ENCODE data around the gene INTS15. TPM values are rescaled to one million over a fixed set of nuclear protein-coding genes. Genes with fewer than 3 reads are reported as not detected.

Gene INTS15
- total RNA-seq, 1 experiment from 2014 or later = 24.3 TPM

DNA sequence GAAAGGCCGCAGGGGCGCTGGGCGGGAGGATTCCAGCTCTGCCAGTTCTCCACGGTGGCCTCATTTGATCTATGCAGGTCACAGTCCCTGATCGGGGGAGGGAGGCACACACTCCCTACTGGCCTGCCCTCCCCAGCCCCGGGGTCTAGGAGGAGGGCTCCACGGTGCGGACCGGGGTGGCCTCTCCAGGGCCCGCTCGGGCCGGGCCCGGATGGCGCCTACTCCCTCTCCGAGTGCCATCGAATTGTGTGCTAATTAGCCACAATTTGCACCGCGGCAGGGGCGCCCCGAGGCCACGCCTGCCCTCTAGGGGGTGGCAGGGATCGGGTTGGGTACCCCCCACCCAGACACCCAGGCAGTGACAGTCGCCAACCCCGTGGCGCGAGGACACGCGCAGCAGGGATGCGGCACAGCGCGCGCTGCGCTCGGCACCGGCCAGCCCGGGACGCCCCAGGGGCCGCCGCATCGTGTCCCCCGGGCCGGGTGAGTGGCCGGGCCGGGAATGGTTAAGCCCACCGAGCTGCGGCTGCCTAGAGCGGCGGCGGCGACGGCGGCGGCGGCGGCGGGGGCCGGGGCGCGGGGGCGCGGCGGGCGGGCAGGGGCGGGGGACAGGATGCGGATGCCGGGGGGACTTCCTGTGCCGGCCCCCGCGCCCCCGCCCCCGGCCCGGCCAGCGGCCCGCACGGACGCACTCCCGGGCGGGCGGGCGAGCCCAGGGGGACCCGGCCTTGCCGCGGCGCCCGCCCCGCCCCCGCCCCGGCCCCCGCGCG lies 25.3 kb downstream of the INTS15 start, which contains the start of gene ZNF853:
Gene ZNF853, plus strand, starts transcription at position 658 of the 770 bp plus-strand sequence. CDS start 565 bp downstream, outside the sequence.
- no peak for ATAC-seq
- Histone ChIP-seq H3K9me3 (ENCODE audit: control insufficient read depth in 1 of 2, insufficient read depth in 1 of 2, low read depth in 1 of 2, low read length in 2 of 2) (no peaks in the 10 kb centered on the region), H3K27ac (ENCODE audit: low read depth, low read length) (no peak within 1 kb of the TSS), H3K4me3 (replicated peaks in 1 of 2; ENCODE audit: low read depth in 1 of 2, low read length in 2 of 2) (no peak within 1 kb of the TSS), H3K27me3 (ENCODE audit: insufficient read depth, low read length) (peaks cover 3% of the 10 kb centered on the region; the same call in 1 of the 2 replicates), H3K9ac (ENCODE audit: low read length) (no peak within 1 kb of the TSS), H4K20me1 (ENCODE audit: insufficient read depth) (no peaks in the 10 kb centered on the region), H3K36me3 (ENCODE audit: control insufficient read depth in 1 of 2, insufficient read depth in 2 of 2, low read length in 2 of 2) (no peaks in the 10 kb centered on the region), H3K4me2 (ENCODE audit: low read length) (no peak within 1 kb of the TSS), H3K4me1 (ENCODE audit: control insufficient read depth in 1 of 2, insufficient read depth in 2 of 2, low read length in 2 of 2) (no peaks in the 10 kb centered on the region), H2AFZ (ENCODE audit: low read depth, low read length, poor library complexity, severe bottlenecking) (no peak within 1 kb of the TSS), H3K9me2 (ENCODE audit: insufficient read depth) (no peaks in the 10 kb centered on the region), H3K79me2 (ENCODE audit: insufficient read depth, low read length) (no peaks in the 10 kb centered on the region)
- ChIA-PET RAD21 (ENCODE audit: low non-redundant PET in 1 of 2, low total read pairs in 2 of 2, uncharacterized antibody in 2 of 2, unreplicated experiment in 2 of 2) (no interaction called here), CTCF (no interaction called here), POLR2A (no interaction called here)
- intact Hi-C loops (cut with micrococcal nuclease) = no loop called here
- TF ChIP-seq, protein P1, sequence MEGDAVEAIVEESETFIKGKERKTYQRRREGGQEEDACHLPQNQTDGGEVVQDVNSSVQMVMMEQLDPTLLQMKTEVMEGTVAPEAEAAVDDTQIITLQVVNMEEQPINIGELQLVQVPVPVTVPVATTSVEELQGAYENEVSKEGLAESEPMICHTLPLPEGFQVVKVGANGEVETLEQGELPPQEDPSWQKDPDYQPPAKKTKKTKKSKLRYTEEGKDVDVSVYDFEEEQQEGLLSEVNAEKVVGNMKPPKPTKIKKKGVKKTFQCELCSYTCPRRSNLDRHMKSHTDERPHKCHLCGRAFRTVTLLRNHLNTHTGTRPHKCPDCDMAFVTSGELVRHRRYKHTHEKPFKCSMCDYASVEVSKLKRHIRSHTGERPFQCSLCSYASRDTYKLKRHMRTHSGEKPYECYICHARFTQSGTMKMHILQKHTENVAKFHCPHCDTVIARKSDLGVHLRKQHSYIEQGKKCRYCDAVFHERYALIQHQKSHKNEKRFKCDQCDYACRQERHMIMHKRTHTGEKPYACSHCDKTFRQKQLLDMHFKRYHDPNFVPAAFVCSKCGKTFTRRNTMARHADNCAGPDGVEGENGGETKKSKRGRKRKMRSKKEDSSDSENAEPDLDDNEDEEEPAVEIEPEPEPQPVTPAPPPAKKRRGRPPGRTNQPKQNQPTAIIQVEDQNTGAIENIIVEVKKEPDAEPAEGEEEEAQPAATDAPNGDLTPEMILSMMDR (IDR thresholded peaks at IDR 0.05 in 2 of 3, conservative IDR thresholded peaks at IDR 0.05 in 1 of 3; ENCODE audit: borderline replicate concordance in 1 of 3, insufficient read depth in 1 of 3, low read depth in 2 of 3, low read length in 2 of 3) = no peak
- TF ChIP-seq CBX3 (IDR thresholded peaks at IDR 0.05; ENCODE audit: low read depth) (no peak), TCF7L2 (IDR thresholded peaks at IDR 0.05; ENCODE audit: borderline replicate concordance, extremely low read depth, insufficient read depth, insufficient read length) (no peak), EGR1 (IDR thresholded peaks at IDR 0.05; ENCODE audit: low read depth) (no peak), FOSL1 (IDR thresholded peaks at IDR 0.05; ENCODE audit: low read depth) (no peak), CEBPB (IDR thresholded peaks at IDR 0.05; ENCODE audit: low read depth) (no peak), ELF1 (IDR thresholded peaks at IDR 0.05; ENCODE audit: borderline replicate concordance, low read depth) (no peak), SIN3A (IDR thresholded peaks at IDR 0.05; ENCODE audit: low read depth) (no peak), SRF (IDR thresholded peaks at IDR 0.05; ENCODE audit: low read depth) (no peak), ZNF274 (IDR thresholded peaks at IDR 0.05; ENCODE audit: low read depth, low read length) (no peak), EZH2phosphoT487 (IDR thresholded peaks at IDR 0.05; ENCODE audit: borderline replicate concordance) (no peak), RAD21 (IDR thresholded peaks at IDR 0.05; ENCODE audit: low read depth) (no peak)
- TF ChIP-seq, protein P2, sequence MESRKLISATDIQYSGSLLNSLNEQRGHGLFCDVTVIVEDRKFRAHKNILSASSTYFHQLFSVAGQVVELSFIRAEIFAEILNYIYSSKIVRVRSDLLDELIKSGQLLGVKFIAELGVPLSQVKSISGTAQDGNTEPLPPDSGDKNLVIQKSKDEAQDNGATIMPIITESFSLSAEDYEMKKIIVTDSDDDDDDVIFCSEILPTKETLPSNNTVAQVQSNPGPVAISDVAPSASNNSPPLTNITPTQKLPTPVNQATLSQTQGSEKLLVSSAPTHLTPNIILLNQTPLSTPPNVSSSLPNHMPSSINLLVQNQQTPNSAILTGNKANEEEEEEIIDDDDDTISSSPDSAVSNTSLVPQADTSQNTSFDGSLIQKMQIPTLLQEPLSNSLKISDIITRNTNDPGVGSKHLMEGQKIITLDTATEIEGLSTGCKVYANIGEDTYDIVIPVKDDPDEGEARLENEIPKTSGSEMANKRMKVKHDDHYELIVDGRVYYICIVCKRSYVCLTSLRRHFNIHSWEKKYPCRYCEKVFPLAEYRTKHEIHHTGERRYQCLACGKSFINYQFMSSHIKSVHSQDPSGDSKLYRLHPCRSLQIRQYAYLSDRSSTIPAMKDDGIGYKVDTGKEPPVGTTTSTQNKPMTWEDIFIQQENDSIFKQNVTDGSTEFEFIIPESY (IDR thresholded peaks at IDR 0.05; ENCODE audit: extremely low read depth, insufficient replicate concordance, low read length) = no peak
- TF ChIP-seq, protein P3, sequence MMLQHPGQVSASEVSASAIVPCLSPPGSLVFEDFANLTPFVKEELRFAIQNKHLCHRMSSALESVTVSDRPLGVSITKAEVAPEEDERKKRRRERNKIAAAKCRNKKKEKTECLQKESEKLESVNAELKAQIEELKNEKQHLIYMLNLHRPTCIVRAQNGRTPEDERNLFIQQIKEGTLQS (IDR thresholded peaks at IDR 0.05) = no peak
- TF ChIP-seq, protein P4, sequence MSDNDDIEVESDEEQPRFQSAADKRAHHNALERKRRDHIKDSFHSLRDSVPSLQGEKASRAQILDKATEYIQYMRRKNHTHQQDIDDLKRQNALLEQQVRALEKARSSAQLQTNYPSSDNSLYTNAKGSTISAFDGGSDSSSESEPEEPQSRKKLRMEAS (IDR thresholded peaks at IDR 0.05) = no peak
- BruUV-seq (replicated peaks) = no TSS peak
- no peak for DNase-seq (ENCODE audit: low read depth, low spot score)

Data from HCT116 (cell line).